Fibroblast of pulmonary artery (primary cell): ENCODE results near the gene SLC35F4.

Experiments used
- DNase-seq: peaks from one replicate; pipeline ENCODE4 v3.0.0-alpha.2; 2010; ENCODE audit warnings: low read depth
- H3K4me3 ChIP-seq: replicated peaks from 2 replicates; pipeline ENCODE4 v1.5.1; 2011; ENCODE audit warnings: low read depth, mild to moderate bottlenecking, control low read depth, low read length, moderate library complexity
- CTCF ChIP-seq: IDR thresholded peaks from 2 replicates; pipeline ENCODE4 v1.5.1; 2011; ENCODE audit warnings: mild to moderate bottlenecking, control low read depth, low read length, inconsistent platforms; ENCODE audit errors: missing control alignments

Gene SLC35F4

GRCh38 chr14:57833323-57833722 is 32.6 kb downstream of the SLC35F4 start:
- H3K4me3 ChIP-seq: no peak overlapping the region
- no peak for TF ChIP-seq CTCF
- peak; percentile 85 for DNase-seq

GRCh38 chr14:57831981-57832380 is 33.9 kb downstream of the SLC35F4 start:
- no peak overlapping the region for H3K4me3 ChIP-seq
- DNase-seq: no peak
- no peak for TF ChIP-seq CTCF

- no peak for DNase-seq
- no peak for TF ChIP-seq CTCF
- no peak overlapping the region for H3K4me3 ChIP-seq
These were observed 37.2 kb downstream of the SLC35F4 start for GRCh38 chr14:57828713-57829112.

GRCh38 chr14:57823015-57823660 is 42.8 kb downstream of the SLC35F4 start:
- no peak overlapping the region for H3K4me3 ChIP-seq
- no peak for DNase-seq
- no peak for TF ChIP-seq CTCF

GRCh38 chr14:57822081-57822480 is 43.8 kb downstream of the SLC35F4 start:
- no peak for TF ChIP-seq CTCF
- no peak for DNase-seq
- no peak overlapping the region for H3K4me3 ChIP-seq

GRCh38 chr14:57820581-57820980 is 45.3 kb downstream of the SLC35F4 start:
- no peak overlapping the region for H3K4me3 ChIP-seq
- DNase-seq: no peak

More at GRCh38 chr14:57820581-57820980, 45.3 kb downstream of the SLC35F4 start:
- TF ChIP-seq CTCF: no peak
